ENCODE measurements around the gene PCSK5. TPM values are rescaled to one million over a fixed set of nuclear protein-coding genes. Genes with fewer than 3 reads are reported as not detected.

The PCSK5 gene
- total and polyA plus RNA-seq, 2 of the 8 experiments (the other 6 are each of a cell fraction or from before 2014, with no cell fraction given), result 5.5 to 10.7 TPM

DNA sequence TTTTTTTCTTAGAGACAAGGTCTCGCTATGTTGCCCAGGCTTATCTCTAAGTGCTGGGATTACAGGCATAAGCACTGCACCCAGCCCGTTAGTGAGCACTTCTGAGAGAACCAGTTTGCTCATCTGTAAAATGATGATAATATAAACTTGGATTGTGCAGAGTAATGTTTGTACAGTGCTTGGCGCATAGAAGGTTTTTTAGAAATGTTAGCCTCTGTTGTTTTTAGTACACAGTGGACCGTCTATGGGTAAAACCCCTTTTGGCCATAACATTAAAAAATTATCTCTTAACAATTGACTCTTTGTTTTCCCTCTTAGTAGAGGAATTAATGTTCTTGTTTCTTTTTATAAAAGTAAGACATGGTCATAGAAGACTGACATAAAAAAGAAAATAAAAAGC lies 202.1 kb downstream of the PCSK5 start:
- TF ChIP-seq TBP (IDR thresholded peaks at IDR 0.05; ENCODE audit: low read depth, low read length), result no peak
- no peak for TF ChIP-seq RNF2 (IDR thresholded peaks at IDR 0.05; ENCODE audit: borderline replicate concordance, low read depth, low read length, missing control alignments, poor library complexity, severe bottlenecking)
- TF ChIP-seq, protein P1, sequence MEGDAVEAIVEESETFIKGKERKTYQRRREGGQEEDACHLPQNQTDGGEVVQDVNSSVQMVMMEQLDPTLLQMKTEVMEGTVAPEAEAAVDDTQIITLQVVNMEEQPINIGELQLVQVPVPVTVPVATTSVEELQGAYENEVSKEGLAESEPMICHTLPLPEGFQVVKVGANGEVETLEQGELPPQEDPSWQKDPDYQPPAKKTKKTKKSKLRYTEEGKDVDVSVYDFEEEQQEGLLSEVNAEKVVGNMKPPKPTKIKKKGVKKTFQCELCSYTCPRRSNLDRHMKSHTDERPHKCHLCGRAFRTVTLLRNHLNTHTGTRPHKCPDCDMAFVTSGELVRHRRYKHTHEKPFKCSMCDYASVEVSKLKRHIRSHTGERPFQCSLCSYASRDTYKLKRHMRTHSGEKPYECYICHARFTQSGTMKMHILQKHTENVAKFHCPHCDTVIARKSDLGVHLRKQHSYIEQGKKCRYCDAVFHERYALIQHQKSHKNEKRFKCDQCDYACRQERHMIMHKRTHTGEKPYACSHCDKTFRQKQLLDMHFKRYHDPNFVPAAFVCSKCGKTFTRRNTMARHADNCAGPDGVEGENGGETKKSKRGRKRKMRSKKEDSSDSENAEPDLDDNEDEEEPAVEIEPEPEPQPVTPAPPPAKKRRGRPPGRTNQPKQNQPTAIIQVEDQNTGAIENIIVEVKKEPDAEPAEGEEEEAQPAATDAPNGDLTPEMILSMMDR (IDR thresholded peaks at IDR 0.05; ENCODE audit: control extremely low read depth in 1 of 3, insufficient read depth in 1 of 3, low read depth in 1 of 3, low read length in 3 of 3), result no peak
- TF ChIP-seq GABPA (IDR thresholded peaks at IDR 0.05; ENCODE audit: borderline replicate concordance, insufficient read depth, low read length), result no peak
- no peak for TF ChIP-seq POLR2AphosphoS5 (IDR thresholded peaks at IDR 0.05; ENCODE audit: low read depth, low read length)
- TF ChIP-seq TCF12 (IDR thresholded peaks at IDR 0.05; ENCODE audit: low read depth, low read length), result no peak
- TF ChIP-seq CBX8 (IDR thresholded peaks at IDR 0.05; ENCODE audit: borderline replicate concordance, low read depth, low read length), result no peak
- TF ChIP-seq, protein P2, sequence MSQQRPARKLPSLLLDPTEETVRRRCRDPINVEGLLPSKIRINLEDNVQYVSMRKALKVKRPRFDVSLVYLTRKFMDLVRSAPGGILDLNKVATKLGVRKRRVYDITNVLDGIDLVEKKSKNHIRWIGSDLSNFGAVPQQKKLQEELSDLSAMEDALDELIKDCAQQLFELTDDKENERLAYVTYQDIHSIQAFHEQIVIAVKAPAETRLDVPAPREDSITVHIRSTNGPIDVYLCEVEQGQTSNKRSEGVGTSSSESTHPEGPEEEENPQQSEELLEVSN (IDR thresholded peaks at IDR 0.05), result no peak
- H3K36me3 ChIP-seq (ENCODE audit: control insufficient read depth in 2 of 4, insufficient read depth in 4 of 4, low read length in 3 of 4), result peaks cover 0 to 4% (median 1%) of the 10 kb centered on the region in 4 experiments; a peak in 5 of 8 replicates
- no peak overlapping the region for H4K5ac ChIP-seq (ENCODE audit: insufficient read length, low read depth, low read length)
- CTCF ChIA-PET (ENCODE audit: partially characterized antibody), result no interaction called here
- 82% methylated on average over 4 of the region's 4 CpGs; no CpG with 5 or more reads in 1 of the 2 experiments for WGBS, 2 experiments (ENCODE audit: extremely low coverage in 1 of 2, insufficient coverage in 1 of 2, insufficient read length in 1 of 2, insufficient replicate concordance in 2 of 2, low coverage in 1 of 2, low lambda C conversion rate in 2 of 2, missing lambda C conversion rate in 1 of 2)
- H3K56ac ChIP-seq (replicated peaks; ENCODE audit: insufficient read length, low read depth, low read length), result no peak overlapping the region
- no peak overlapping the region for H3K23ac ChIP-seq (ENCODE audit: insufficient read length)
- no peak overlapping the region for H2BK12ac ChIP-seq (ENCODE audit: low read depth, low read length)
- H3K27me3 ChIP-seq (replicated peaks in 1 of 4; ENCODE audit: control insufficient read depth in 3 of 4, extremely low read depth in 1 of 4, insufficient read depth in 3 of 4, low read length in 3 of 4), result no peaks in the 10 kb centered on the region
- H3K4me1 ChIP-seq (replicated peaks in 1 of 4; ENCODE audit: control insufficient read depth in 3 of 4, insufficient read depth in 4 of 4, low read length in 3 of 4), result no peaks in the 10 kb centered on the region
- H2BK20ac ChIP-seq (ENCODE audit: low read length), result no peak overlapping the region
- H3K9me3 ChIP-seq (ENCODE audit: insufficient read depth in 2 of 2, low read depth in 1 of 2, low read length in 1 of 2), result peaks cover 3% of the 10 kb centered on the region in 2 experiments; a peak in 1 of 4 replicates
- H3K18ac ChIP-seq (ENCODE audit: extremely low read depth, low read length), result no peak overlapping the region
- no peak overlapping the region for H3K14ac ChIP-seq (ENCODE audit: insufficient read length)
- H2AK5ac ChIP-seq (ENCODE audit: low read depth, low read length), result no peak overlapping the region
- no peak overlapping the region for H3K4me3 ChIP-seq (ENCODE audit: extremely low read depth in 1 of 4, insufficient read depth in 2 of 4, low read depth in 3 of 4, low read length in 4 of 4)
- no peak overlapping the region for H4K8ac ChIP-seq (ENCODE audit: extremely low read depth, insufficient read depth, low read length)
- no peaks in the 10 kb centered on the region for H4K20me1 ChIP-seq (replicated peaks in 1 of 2; ENCODE audit: control insufficient read depth in 1 of 2, insufficient read depth in 2 of 2, low read length in 2 of 2)
- no peak overlapping the region for H2BK15ac ChIP-seq (ENCODE audit: low read length)
- H3K27ac ChIP-seq (ENCODE audit: low read depth, low read length), result no peak overlapping the region
- no peak overlapping the region for H2AFZ ChIP-seq (ENCODE audit: low read length)
- no peak overlapping the region for H2BK120ac ChIP-seq (replicated peaks; ENCODE audit: low read depth, low read length)
- DNase-seq (ENCODE audit: low read depth in 1 of 2, low spot score in 2 of 2) (no peak), FAIRE-seq (no peak)
- H3K9ac ChIP-seq (replicated peaks in 1 of 4; ENCODE audit: extremely low read depth in 1 of 4, low read depth in 3 of 4, low read length in 3 of 4), result no peak overlapping the region
- no peaks in the 10 kb centered on the region for H3K79me1 ChIP-seq (ENCODE audit: low read depth, low read length)
- H3K4ac ChIP-seq (replicated peaks; ENCODE audit: insufficient read length, low read depth, low read length), result no peak overlapping the region
- H3K4me2 ChIP-seq (ENCODE audit: insufficient read depth in 1 of 2, low read depth in 2 of 2, low read length in 2 of 2), result no peak overlapping the region
- no peak overlapping the region for H2BK5ac ChIP-seq (ENCODE audit: low read depth, low read length)
- POLR2A ChIA-PET (ENCODE audit: partially characterized antibody), result no interaction called here
- no peaks in the 10 kb centered on the region for H3K79me2 ChIP-seq (ENCODE audit: control insufficient read depth in 1 of 2, insufficient read depth in 2 of 2, low read length in 2 of 2)
- H4K91ac ChIP-seq (replicated peaks; ENCODE audit: insufficient read length, low read length), result no peak overlapping the region
- H3K23me2 ChIP-seq (ENCODE audit: low read depth, low read length), result no peaks in the 10 kb centered on the region
